ENCODE data around the gene ACTN1.
"Not testable (repeated sequence)": the region's sequence is repeated elsewhere in the genome, so short reads cannot be mapped to it uniquely, and the experiment has no call there.

ACTN1 gene

GRCh38 chr14:68979021-68979721 lies at the start of gene ACTN1:
Gene ACTN1 (minus strand): TSS chr14:68979302. CDS start chr14:68979056, 246 bp downstream.
- H3K4me3 ChIP-seq (ENCODE audit: low read length) = peak within 1 kb of the TSS; percentile 97
- TF ChIP-seq CTCF (conservative IDR thresholded peaks at IDR 0.05; ENCODE audit: low read length) = no peak
- DNase-seq (ENCODE audit: low read depth) = peak; percentile 99

- H3K4me3 ChIP-seq (ENCODE audit: low read length) = no peak overlapping the region
- no peak for TF ChIP-seq CTCF (conservative IDR thresholded peaks at IDR 0.05; ENCODE audit: low read length)
- DNase-seq (ENCODE audit: low read depth) = no peak
These were observed 48.3 kb upstream of the ACTN1 start for GRCh38 chr14:69027242-69027913.

DNA sequence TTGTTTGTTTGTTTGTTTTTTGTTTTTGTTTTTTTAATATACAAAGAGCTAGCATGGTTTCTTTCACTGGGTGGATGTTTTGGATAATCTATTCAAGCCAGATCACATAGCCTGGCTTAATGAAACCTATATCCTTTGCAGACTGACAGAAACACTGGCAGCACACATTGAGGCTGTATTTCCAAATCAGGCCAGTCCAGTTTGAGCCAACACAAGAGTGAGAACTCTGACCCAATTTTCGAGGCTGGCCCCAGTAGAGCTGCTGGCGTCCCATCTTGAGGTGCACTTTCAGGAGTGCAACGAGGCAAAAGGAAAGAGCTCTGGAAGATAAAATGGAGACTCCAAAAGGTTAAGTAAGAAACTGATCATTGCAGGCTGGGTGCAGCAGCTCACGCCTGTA lies 43.9 kb upstream of the ACTN1 start:
- DNase-seq (ENCODE audit: low read depth) = no peak
- H3K4me3 ChIP-seq (ENCODE audit: low read length) = no peak overlapping the region
- no peak for TF ChIP-seq CTCF (conservative IDR thresholded peaks at IDR 0.05; ENCODE audit: low read length)

DNA sequence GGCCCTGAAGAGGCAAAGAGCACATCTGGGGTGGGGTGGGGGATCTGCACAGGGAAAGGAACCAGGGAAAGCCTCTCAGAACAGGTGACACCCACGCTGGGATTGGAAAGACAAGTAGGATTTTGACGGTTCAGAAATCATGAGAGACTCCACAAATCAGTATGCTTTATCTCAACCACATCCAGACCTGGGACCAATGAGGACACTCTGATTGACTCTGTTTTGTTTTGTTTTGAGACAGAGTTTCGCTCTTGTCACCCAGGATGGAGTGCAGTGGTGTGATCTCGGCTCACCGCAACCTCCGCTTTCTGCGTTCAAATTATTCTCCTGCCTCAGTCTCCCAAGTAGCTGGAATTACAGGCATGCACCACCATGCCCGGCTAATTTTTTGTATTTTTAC lies 43.0 kb upstream of the ACTN1 start:
- not testable (repeated sequence) for DNase-seq (ENCODE audit: low read depth); H3K4me3 ChIP-seq (ENCODE audit: low read length)

DNA sequence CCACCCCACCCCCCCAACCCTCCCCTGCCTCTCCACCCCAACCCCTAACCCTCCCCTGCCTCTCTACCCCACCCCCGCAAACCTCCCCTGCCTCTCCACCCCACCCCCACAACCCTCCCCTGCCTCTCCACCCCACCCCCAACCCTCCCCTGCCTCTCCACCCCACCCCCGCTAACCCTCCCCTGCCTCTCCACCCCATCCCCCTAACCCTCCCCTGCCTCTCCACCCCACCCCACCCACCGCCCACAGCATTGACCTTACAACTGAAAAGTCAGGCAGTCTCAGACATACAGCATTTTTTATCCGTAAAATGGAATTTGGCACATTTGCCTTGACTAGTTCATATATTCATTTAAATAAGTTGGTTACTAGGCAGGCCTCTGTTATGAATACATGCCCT lies 38.6 kb upstream of the ACTN1 start:
- H3K4me3 ChIP-seq (ENCODE audit: low read length) = no peak overlapping the region
- TF ChIP-seq CTCF (conservative IDR thresholded peaks at IDR 0.05; ENCODE audit: low read length) = no peak
- DNase-seq (ENCODE audit: low read depth) = no peak

DNA sequence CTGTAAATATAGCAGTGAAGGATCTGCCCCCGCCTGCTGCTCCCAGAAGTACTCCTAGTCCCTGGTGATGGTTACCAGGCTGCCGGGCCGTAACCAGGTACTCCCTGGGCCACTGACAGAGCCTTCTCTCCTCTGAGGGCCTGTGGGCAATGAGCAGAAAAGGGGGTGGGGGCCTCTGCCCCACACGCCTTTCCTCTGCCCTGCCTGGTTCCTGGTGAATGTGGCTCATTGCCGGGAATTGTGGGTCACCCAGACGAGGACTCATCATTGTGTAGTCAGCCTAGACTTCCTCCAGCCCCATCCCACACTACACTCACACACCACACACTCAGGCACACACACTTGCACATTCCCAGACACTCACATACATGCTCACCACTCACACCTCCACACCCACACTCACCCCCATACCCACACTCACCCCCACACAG lies 35.7 kb upstream of the ACTN1 start:
- TF ChIP-seq CTCF (conservative IDR thresholded peaks at IDR 0.05; ENCODE audit: low read length) = no peak
- DNase-seq (ENCODE audit: low read depth) = no peak
- H3K4me3 ChIP-seq (ENCODE audit: low read length) = no peak overlapping the region

DNA sequence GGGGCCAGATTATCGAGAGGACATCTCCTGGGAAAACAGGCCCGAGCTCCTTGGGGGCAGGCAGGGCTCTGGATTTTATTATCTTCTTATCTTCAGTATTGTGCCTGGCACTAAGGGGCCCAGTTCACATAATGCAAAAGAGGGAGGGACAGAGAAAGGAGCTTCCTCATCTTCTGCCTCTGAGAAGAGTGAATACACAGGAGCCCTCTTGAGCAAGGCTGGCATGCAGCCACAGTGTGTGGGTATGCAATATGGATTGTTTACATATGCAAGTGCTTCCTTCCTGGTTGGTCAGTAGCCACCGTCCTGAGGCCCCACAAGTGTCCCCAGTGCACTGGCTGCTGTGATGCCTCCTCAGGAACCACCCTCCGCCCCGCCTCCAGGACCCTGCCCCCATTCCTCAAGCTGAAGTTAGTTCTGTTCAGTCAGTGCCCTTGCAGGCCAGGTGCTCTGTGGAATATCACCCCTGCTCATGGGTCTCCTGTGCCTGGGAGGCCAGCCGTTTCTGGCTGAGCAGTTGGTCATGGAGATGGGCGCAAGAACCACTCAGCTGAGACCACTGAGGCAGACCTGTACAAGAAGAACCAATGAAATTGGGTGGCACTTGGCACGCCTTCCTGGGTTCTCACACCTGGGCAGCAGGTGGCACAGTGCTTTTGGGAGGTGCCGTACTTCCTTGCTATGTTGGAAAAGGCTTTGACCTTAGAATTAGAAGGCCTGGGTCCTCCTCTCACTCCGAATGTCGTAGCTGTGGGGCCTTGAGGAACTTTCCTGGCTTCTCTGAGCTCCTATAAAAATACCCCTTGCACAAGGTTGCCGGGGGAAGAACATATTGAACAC lies 35.1 kb upstream of the ACTN1 start:
- H3K4me3 ChIP-seq (ENCODE audit: low read length) = no peak overlapping the region
- TF ChIP-seq CTCF (conservative IDR thresholded peaks at IDR 0.05; ENCODE audit: low read length) = no peak
- DNase-seq (ENCODE audit: low read depth) = peak; percentile 35
